D341Med (cell line): Measurements from ENCODE around the gene RTN3.

Source experiments
- DNase-seq: peaks from one replicate; pipeline ENCODE4 v3.0.0; 2012; ENCODE audit warnings: low spot score

Gene RTN3

GRCh38 chr11:63738720-63739360 lies 57.5 kb downstream of the RTN3 start:
- peak; percentile 58 for DNase-seq

- no peak for DNase-seq
These were observed 64.2 kb downstream of the RTN3 start for GRCh38 chr11:63745304-63746170.

- no peak for DNase-seq
These were observed 65.7 kb downstream of the RTN3 start for GRCh38 chr11:63747011-63747410.

GRCh38 chr11:63749624-63750023 lies 68.3 kb downstream of the RTN3 start:
- no peak for DNase-seq

- no peak for DNase-seq
These were observed 75.8 kb downstream of the RTN3 start for GRCh38 chr11:63756919-63757761.

- DNase-seq, result no peak
These were observed 79.3 kb downstream of the RTN3 start for GRCh38 chr11:63760487-63761079.

- no peak for DNase-seq
These were observed 79.9 kb downstream of the RTN3 start for GRCh38 chr11:63761188-63761587.

GRCh38 chr11:63761931-63762653 lies 80.8 kb downstream of the RTN3 start:
- peak; percentile 47 for DNase-seq

- DNase-seq, result peak; percentile 54
These were observed 81.6 kb downstream of the RTN3 start for GRCh38 chr11:63762654-63763495.

GRCh38 chr11:63763496-63764339 lies 82.4 kb downstream of the RTN3 start:
- no peak for DNase-seq

- no peak for DNase-seq
These were observed 83.0 kb downstream of the RTN3 start for GRCh38 chr11:63764340-63764678.

- DNase-seq, result no peak
These were observed 83.7 kb downstream of the RTN3 start for GRCh38 chr11:63764679-63765647.

GRCh38 chr11:63765688-63766241 lies 84.5 kb downstream of the RTN3 start:
- DNase-seq, result no peak

- DNase-seq, result no peak
These were observed 85.4 kb downstream of the RTN3 start for GRCh38 chr11:63766531-63767235.

- DNase-seq, result no peak
These were observed 85.9 kb downstream of the RTN3 start for GRCh38 chr11:63767267-63767564.

- peak; percentile 61 for DNase-seq
These were observed 86.4 kb downstream of the RTN3 start for GRCh38 chr11:63767565-63768236.
